Lung (tissue), 12 donors: ENCODE results near the gene NKD2. TPM values are rescaled to one million over a fixed set of nuclear protein-coding genes. Genes with fewer than 3 reads are reported as not detected.

Experiments
- ATAC-seq: fragments of 200-7000 bp; cut with Tn5 transposase; one replicate; pipeline ENCODE4 v1.9.1; 2020; ENCODE audit warnings: moderate number of reproducible peaks; ENCODE audit not compliant: insufficient read depth, low FRiP score
- DNase-seq, 3 donors: peaks; one replicate each; pipeline ENCODE4 v3.0.0-alpha.2; 2013 to 2017
- H3K27ac ChIP-seq, 2 donors: one replicate each; pipeline ENCODE4 v1.5.1; 2013; ENCODE audit warnings: mild to moderate bottlenecking in 2 of 2, moderate library complexity in 2 of 2, control low read depth in 1 of 2, inconsistent platforms in 1 of 2, low read depth in 1 of 2, low read length in 1 of 2
- H3K27me3 ChIP-seq, 3 donors: one replicate each; pipeline ENCODE4 v1.5.1; 2013; ENCODE audit warnings: low read length in 2 of 3; ENCODE audit not compliant: control insufficient read depth in 3 of 3, insufficient read depth in 3 of 3
- H3K36me3 ChIP-seq, 4 donors: one replicate each; pipeline ENCODE4 v1.5.1; 2013; ENCODE audit warnings: low read length in 4 of 4, mild to moderate bottlenecking in 1 of 4, moderate library complexity in 1 of 4; ENCODE audit not compliant: control insufficient read depth in 4 of 4, insufficient read depth in 4 of 4
- H3K4me1 ChIP-seq, 5 donors: one replicate each; pipeline ENCODE4 v1.5.1; 2013; ENCODE audit warnings: low read length in 5 of 5, mild to moderate bottlenecking in 2 of 5, moderate library complexity in 1 of 5; ENCODE audit not compliant: control insufficient read depth in 5 of 5, insufficient read depth in 5 of 5
- H3K4me3 ChIP-seq: one replicate; pipeline ENCODE4 v1.5.1; 2013; ENCODE audit warnings: mild to moderate bottlenecking, control low read depth, moderate library complexity
- H3K9ac ChIP-seq, 2 donors: one replicate each; pipeline ENCODE4 v1.5.1; 2013; ENCODE audit warnings: low read length in 2 of 2, control low read depth in 1 of 2; ENCODE audit not compliant: insufficient read depth in 1 of 2
- H3K9me3 ChIP-seq, 4 donors: one replicate each; pipeline ENCODE4 v1.5.1; 2013; ENCODE audit warnings: low read length in 3 of 4, mild to moderate bottlenecking in 1 of 4, moderate library complexity in 1 of 4; ENCODE audit not compliant: control insufficient read depth in 4 of 4, insufficient read depth in 3 of 4
- CTCF ChIP-seq: IDR thresholded peaks from 2 replicates; pipeline ENCODE4 v1.5.1; 2012; ENCODE audit warnings: mild to moderate bottlenecking; ENCODE audit errors: control extremely low read depth, extremely low read depth
- WGBS, 2 donors: extraction: QIAGEN DNeasy Blood & Tissue Kit; methylation state at CpG; one replicate each; pipeline ENCODE4 v1.1.7; 2013; 5-methylcytosine and 5-hydroxymethylcytosine counted together
- polyA plus RNA-seq, 2 donors: library from polyadenylated mRNA; stranded (reverse); fragments of 200-250 nt; gene quantifications; one replicate each; pipeline ENCODE4 v1.2.1, GENCODE V29; 2013
- total RNA-seq, 2 donors: library from RNA; depleted of rRNA in 1 of 2; stranded (reverse); fragments of >200 nt in 1 of 2; gene quantifications; one replicate each; pipeline ENCODE4 v1.2.1, GENCODE V29; 2014 to 2021
- donor health status: control.
- donor health status: control.
- donor health status: Bipolar disorder and iron deficiency.
- donor health status: healthy.
- donor health status: DM: yes; HTN: yes; CAD: no.

Gene NKD2
- total and polyA plus RNA-seq, 4 donors, result 9.9 to 88.0 (median 48.4) TPM

GRCh38 chr5:1074816-1075554 lies 66.4 kb downstream of the NKD2 start:
- H3K9ac ChIP-seq, result no peak overlapping the region
- ATAC-seq, result no peak
- H3K4me3 ChIP-seq, result no peak overlapping the region
- no peaks in the 10 kb centered on the region for H3K9me3 ChIP-seq
- H3K27ac ChIP-seq, result no peak overlapping the region
- no peaks in the 10 kb centered on the region for H3K4me1 ChIP-seq
- no peaks in the 10 kb centered on the region for H3K27me3 ChIP-seq
- WGBS, 2 donors, result 88 to 91% methylated on average over 40 of the region's 40 CpGs
- DNase-seq, result no peak
- no peak for TF ChIP-seq CTCF
- peaks cover 0 to 66% (median 14%) of the 10 kb centered on the region in 4 donors for H3K36me3 ChIP-seq

GRCh38 chr5:1075555-1075881 lies 66.9 kb downstream of the NKD2 start:
- WGBS, 2 donors, result 91 to 93% methylated on average over 10 of the region's 10 CpGs
- no peak for DNase-seq
- peaks cover 0 to 69% (median 14%) of the 10 kb centered on the region in 4 donors for H3K36me3 ChIP-seq

GRCh38 chr5:1075931-1076330 lies 67.3 kb downstream of the NKD2 start:
- TF ChIP-seq CTCF, result no peak
- Histone ChIP-seq H3K9ac (no peak overlapping the region), H3K4me3 (no peak overlapping the region), H3K27ac (no peak overlapping the region), H3K4me1 (peaks cover 0 to 6% (median 0%) of the 10 kb centered on the region in 5 donors), H3K27me3 (no peaks in the 10 kb centered on the region), H3K9me3 (no peaks in the 10 kb centered on the region), H3K36me3 (peaks cover 0 to 71% (median 14%) of the 10 kb centered on the region in 4 donors)
- ATAC-seq (no peak), DNase-seq (no peak)
- 96 to 97% methylated on average over 17 of the region's 17 CpGs for WGBS, 2 donors

More at GRCh38 chr5:1075555-1075881, 66.9 kb downstream of the NKD2 start:
- no peak for TF ChIP-seq CTCF
- Histone ChIP-seq H3K4me3 (no peak overlapping the region), H3K9ac (no peak overlapping the region), H3K9me3 (no peaks in the 10 kb centered on the region), H3K27me3 (no peaks in the 10 kb centered on the region), H3K27ac (no peak overlapping the region), H3K4me1 (peaks cover 0 to 2% (median 0%) of the 10 kb centered on the region in 5 donors)
- no peak for ATAC-seq
